HG03565 (cell line): ENCODE measurements around the gene CDC42SE2.

Experiments
- ATAC-seq: cut with Tn5 transposase; IDR thresholded peaks from one replicate; pipeline ENCODE4 v1.9.1; 2021; ENCODE audit warnings: mild to moderate bottlenecking, moderate library complexity; ENCODE audit not compliant: unreplicated experiment

The CDC42SE2 gene

DNA sequence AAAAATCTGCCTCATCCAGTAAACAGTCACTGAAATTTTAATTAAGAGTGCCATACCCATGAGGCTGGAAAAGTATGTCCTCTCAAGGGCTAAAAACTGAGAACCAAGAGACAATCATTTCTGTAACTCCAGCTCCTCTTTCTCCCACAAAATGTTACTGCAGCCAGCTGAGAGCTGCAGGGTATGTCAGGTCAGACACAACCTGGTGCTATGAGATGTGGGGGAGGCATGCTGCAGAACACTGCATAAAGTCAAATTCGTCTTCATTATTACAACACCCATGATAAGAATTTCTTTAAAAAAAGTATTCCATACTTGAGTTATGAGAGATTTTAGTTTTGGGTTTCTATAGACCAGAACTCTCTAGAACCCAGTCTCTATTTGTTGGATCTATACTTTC is 162.2 kb downstream of the CDC42SE2 start:
- no peak for ATAC-seq

GRCh38 chr5:131430794-131431193 is 166.9 kb downstream of the CDC42SE2 start:
- ATAC-seq = no peak

GRCh38 chr5:131431794-131432193 is 167.9 kb downstream of the CDC42SE2 start:
- no peak for ATAC-seq

DNA sequence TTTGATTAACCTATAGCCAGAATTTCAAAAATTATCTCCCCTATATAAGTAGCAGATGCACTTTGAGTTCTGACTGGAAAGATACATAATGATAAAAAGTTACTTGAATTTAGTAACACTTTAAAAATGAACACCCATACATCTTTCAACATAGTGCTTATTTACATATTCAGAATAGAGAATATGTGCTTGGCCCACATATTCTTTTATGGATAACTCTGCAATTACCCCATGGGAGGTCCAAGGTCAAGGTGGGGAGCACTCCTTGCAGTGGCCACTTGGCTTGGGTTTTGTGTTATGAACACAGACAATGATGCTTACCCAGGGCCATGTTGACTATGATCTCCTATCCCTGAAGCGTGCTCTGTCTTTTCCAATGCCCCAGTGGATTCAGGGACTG is 169.3 kb downstream of the CDC42SE2 start:
- no peak for ATAC-seq

DNA sequence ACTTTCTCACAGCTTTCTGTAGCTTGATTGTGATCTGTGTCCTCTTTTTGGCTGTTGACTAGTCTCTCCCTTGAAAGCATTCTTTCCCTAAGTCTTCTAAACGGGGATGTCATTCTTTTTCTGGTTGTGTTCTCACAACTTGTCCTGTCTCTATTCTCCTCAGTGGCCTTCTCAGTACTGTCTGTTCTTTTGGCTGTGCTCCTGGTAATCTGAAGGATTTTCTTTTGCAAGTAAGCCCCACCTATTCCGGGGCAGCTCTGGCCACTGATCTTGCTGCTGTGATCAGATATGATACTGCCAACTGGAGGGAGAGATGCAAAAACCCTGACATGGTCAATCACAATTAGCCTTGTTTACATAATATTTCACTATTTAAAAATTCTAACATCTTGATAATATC is 172.2 kb downstream of the CDC42SE2 start:
- ATAC-seq = no peak

GRCh38 chr5:131441184-131441583 is 177.3 kb downstream of the CDC42SE2 start:
- no peak for ATAC-seq
